HepG2 (cell line): Measurements from ENCODE around the gene PRDM7. TPM values are rescaled to one million over a fixed set of nuclear protein-coding genes. Genes with fewer than 3 reads are reported as not detected.

Experiments
- ELK4 ChIP-seq: sonication (generic); formaldehyde crosslinking; IDR thresholded peaks from 2 replicates; pipeline ENCODE4 v1.9.0; 2021; ENCODE audit warnings: missing genetic modification reagents, borderline replicate concordance
- FOSL1 ChIP-seq: sonication (generic); formaldehyde crosslinking; IDR thresholded peaks from 2 replicates; pipeline ENCODE4 v1.9.0; 2021; ENCODE audit warnings: missing genetic modification reagents, borderline replicate concordance
- GMEB2 ChIP-seq: IDR thresholded peaks from 2 replicates; pipeline ENCODE4 v1.6.1; 2016; ENCODE audit warnings: missing biosample characterization, missing genetic modification reagents, low read depth
- HBP1 ChIP-seq: IDR thresholded peaks from 2 replicates; pipeline ENCODE4 v1.6.1; 2016; ENCODE audit warnings: low read depth, control low read depth
- HIVEP1 ChIP-seq: sonication (generic); formaldehyde crosslinking; IDR thresholded peaks from 2 replicates; pipeline ENCODE4 v1.4.0; 2020; ENCODE audit warnings: mild to moderate bottlenecking, missing genetic modification reagents
- HOMEZ ChIP-seq: IDR thresholded peaks from 2 replicates; pipeline ENCODE4 v1.6.1; 2016; ENCODE audit warnings: low read depth
- IKZF5 ChIP-seq: IDR thresholded peaks from 2 replicates; pipeline ENCODE4 v1.6.1; 2018; ENCODE audit warnings: missing genetic modification reagents, mild to moderate bottlenecking, missing compliant biosample characterization
- KLF12 ChIP-seq: sonication (generic); formaldehyde crosslinking; IDR thresholded peaks from 2 replicates; pipeline ENCODE4 v1.4.0; 2020; ENCODE audit warnings: missing genetic modification reagents, borderline replicate concordance
- MTF1 ChIP-seq: sonication (generic); formaldehyde crosslinking; IDR thresholded peaks from 2 replicates; pipeline ENCODE4 v1.5.0; 2020; ENCODE audit warnings: missing genetic modification reagents
- MYPOP ChIP-seq: sonication (generic); formaldehyde crosslinking; IDR thresholded peaks from 2 replicates; pipeline ENCODE4 v1.8.1; 2023; ENCODE audit warnings: mild to moderate bottlenecking, moderate library complexity, missing genetic modification reagents
- RBAK ChIP-seq: sonication (generic); formaldehyde crosslinking; IDR thresholded peaks from 2 replicates; pipeline ENCODE4 v1.5.1; 2020; ENCODE audit warnings: mild to moderate bottlenecking, missing genetic modification reagents
- TGIF2 ChIP-seq: IDR thresholded peaks from 2 replicates; pipeline ENCODE4 v1.6.1; 2016; ENCODE audit warnings: control low read depth, missing compliant biosample characterization
- ZKSCAN1 ChIP-seq: fragments of 150-350 bp; IDR thresholded peaks from 2 replicates; pipeline ENCODE4 v1.6.1; 2014; ENCODE audit warnings: low read length
- ZNF205 ChIP-seq: IDR thresholded peaks from 2 replicates; pipeline ENCODE4 v1.6.1; 2018; ENCODE audit warnings: missing biosample characterization, missing genetic modification reagents
- ZNF512 ChIP-seq: sonication (generic); formaldehyde crosslinking; IDR thresholded peaks from 2 replicates; pipeline ENCODE4 v1.4.0; 2020; ENCODE audit warnings: mild to moderate bottlenecking, missing genetic modification reagents
- ZNF629 ChIP-seq: sonication (generic); formaldehyde crosslinking; conservative IDR thresholded peaks from 2 replicates; pipeline ENCODE4 v1.5.0; 2020; ENCODE audit warnings: missing genetic modification reagents
- ZSCAN21 ChIP-seq: sonication (generic); formaldehyde crosslinking; IDR thresholded peaks from 2 replicates; pipeline ENCODE4 v1.8.0; 2022; ENCODE audit warnings: mild to moderate bottlenecking, missing genetic modification reagents, moderate library complexity, borderline replicate concordance
- polyA plus RNA-seq, 8 experiments: library from polyadenylated mRNA; depleted of rRNA in 3 of 8; stranded (reverse) in 7 of 8; unstranded in 1 of 8; fragments of >200 nt; fragmentation: Illumina TruSeq in 4 of 8; extraction: Trizol in 4 of 8; gene quantifications; 2 replicates each; pipeline versions ENCODE4 v1.2.1 to v1.2.3, GENCODE V29; 2011 to 2016; ENCODE audit warnings: low read depth in 4 of 8, missing spikeins in 1 of 8, mixed read lengths in 1 of 8; ENCODE audit not compliant: insufficient read depth in 1 of 8
- total RNA-seq, 5 experiments: library from RNA; depleted of rRNA; stranded (reverse); fragments of >200 nt; fragmentation: Illumina TruSeq; extraction: Trizol; gene quantifications; 2 replicates each; pipeline ENCODE4 v1.2.3, GENCODE V29; 2016; ENCODE audit warnings: low read depth in 1 of 5

Gene PRDM7
- total and polyA plus RNA-seq, 2 of the 13 experiments (the other 11 are each of a cell fraction or from before 2014, with no cell fraction given), result not detected

GRCh38 chr16:90046971-90047713, 30.0 kb downstream of the PRDM7 start (continued):
- TF ChIP-seq FOSL1 (no peak), HOMEZ (CRISPR knock-in tag) (peak; percentile 53; the same call in 1 of the 2 replicates), RBAK (CRISPR knock-in tag) (no peak), ZNF629 (CRISPR knock-in tag) (no peak; the same call in 1 of the 2 replicates), ZNF512 (CRISPR knock-in tag) (no peak), TGIF2 (CRISPR knock-in tag) (0 out of 2 replicates have a peak, but pooled peaks have one; percentile 26), ELK4 (CRISPR knock-in tag) (no peak), ZNF205 (CRISPR knock-in tag) (no peak), MTF1 (CRISPR knock-in tag) (no peak), ZKSCAN1 (no peak), HIVEP1 (CRISPR knock-in tag) (peak; percentile 20; the same call in 1 of the 2 replicates), MYPOP (CRISPR knock-in tag) (peak; percentile 83), HBP1 (no peak), ZSCAN21 (CRISPR knock-in tag) (peak; percentile 84; the same call in 1 of the 2 replicates), GMEB2 (CRISPR knock-in tag) (no peak), KLF12 (CRISPR knock-in tag) (no peak), IKZF5 (CRISPR knock-in tag) (peak; percentile 72; the same call in 1 of the 2 replicates)
